Measurements from ENCODE around the gene IL12RB1. TPM values are rescaled to one million over a fixed set of nuclear protein-coding genes. Genes with fewer than 3 reads are reported as not detected.

The IL12RB1 gene
- total RNA-seq, 1 donor from 2014 or later, result not detected

DNA sequence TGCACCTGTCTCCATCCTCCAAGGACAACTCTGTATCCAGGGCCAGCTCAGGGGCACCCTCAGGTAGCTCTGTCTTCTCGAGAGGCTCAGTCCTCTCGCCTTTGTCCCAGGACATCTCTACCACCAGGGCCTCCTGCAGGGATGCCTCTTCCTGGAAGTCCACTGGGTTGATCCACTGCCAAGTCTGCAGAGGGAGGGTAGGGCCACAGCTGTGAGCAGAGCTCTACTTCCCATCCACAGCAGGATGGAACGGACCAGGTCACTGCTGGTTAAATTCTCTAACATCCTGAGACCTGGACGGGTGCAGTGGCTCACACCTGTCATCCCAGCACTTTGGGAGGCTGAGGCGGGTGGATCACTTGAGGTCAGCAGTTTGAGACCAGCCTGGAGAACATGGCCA, 26.8 kb downstream of the IL12RB1 start:
- no peak for TF ChIP-seq CTCF (IDR thresholded peaks at IDR 0.05; ENCODE audit: unreplicated experiment)
- Mint-ChIP-seq H3K27ac (ENCODE audit: unreplicated experiment) (no peak overlapping the region), H3K4me1 (ENCODE audit: unreplicated experiment) (no peaks in the 10 kb centered on the region), H3K27me3 (ENCODE audit: unreplicated experiment) (peaks cover 10% of the 10 kb centered on the region), H3K9me3 (ENCODE audit: unreplicated experiment) (no peaks in the 10 kb centered on the region), H3K36me3 (ENCODE audit: low read depth, unreplicated experiment) (no peaks in the 10 kb centered on the region), H3K4me3 (ENCODE audit: unreplicated experiment) (no peak overlapping the region)
- no peak for DNase-seq (ENCODE audit: low spot score)

- no peak overlapping the region for H3K27ac Mint-ChIP-seq (ENCODE audit: unreplicated experiment)
Measured at GRCh38 chr19:18059297-18059696, 27.4 kb downstream of the IL12RB1 start.

GRCh38 chr19:18058208-18059009, 28.3 kb downstream of the IL12RB1 start:
- H3K27me3 Mint-ChIP-seq (ENCODE audit: unreplicated experiment), result peaks cover 11% of the 10 kb centered on the region
- no peaks in the 10 kb centered on the region for H3K36me3 Mint-ChIP-seq (ENCODE audit: low read depth, unreplicated experiment)
- H3K4me1 Mint-ChIP-seq (ENCODE audit: unreplicated experiment), result no peaks in the 10 kb centered on the region
- peak; percentile 96 for TF ChIP-seq CTCF (IDR thresholded peaks at IDR 0.05; ENCODE audit: unreplicated experiment)
- H3K4me3 Mint-ChIP-seq (ENCODE audit: unreplicated experiment), result no peak overlapping the region
- DNase-seq (ENCODE audit: low spot score), result peak; percentile 85
- H3K27ac Mint-ChIP-seq (ENCODE audit: unreplicated experiment), result no peak overlapping the region
- no peaks in the 10 kb centered on the region for H3K9me3 Mint-ChIP-seq (ENCODE audit: unreplicated experiment)

More at GRCh38 chr19:18059297-18059696, 27.4 kb downstream of the IL12RB1 start:
- Mint-ChIP-seq H3K4me1 (ENCODE audit: unreplicated experiment) (no peaks in the 10 kb centered on the region), H3K9me3 (ENCODE audit: unreplicated experiment) (no peaks in the 10 kb centered on the region), H3K27me3 (ENCODE audit: unreplicated experiment) (peaks cover 10% of the 10 kb centered on the region), H3K4me3 (ENCODE audit: unreplicated experiment) (no peak overlapping the region), H3K36me3 (ENCODE audit: low read depth, unreplicated experiment) (no peaks in the 10 kb centered on the region)
- no peak for DNase-seq (ENCODE audit: low spot score)
- TF ChIP-seq CTCF (IDR thresholded peaks at IDR 0.05; ENCODE audit: unreplicated experiment), result no peak

- no peak overlapping the region for H3K4me3 Mint-ChIP-seq (ENCODE audit: unreplicated experiment)
- H3K27me3 Mint-ChIP-seq (ENCODE audit: unreplicated experiment), result peaks cover 12% of the 10 kb centered on the region
- DNase-seq (ENCODE audit: low spot score), result no peak
- H3K27ac Mint-ChIP-seq (ENCODE audit: unreplicated experiment), result no peak overlapping the region
- H3K4me1 Mint-ChIP-seq (ENCODE audit: unreplicated experiment), result no peaks in the 10 kb centered on the region
- no peaks in the 10 kb centered on the region for H3K9me3 Mint-ChIP-seq (ENCODE audit: unreplicated experiment)
- no peak for TF ChIP-seq CTCF (IDR thresholded peaks at IDR 0.05; ENCODE audit: unreplicated experiment)
- no peaks in the 10 kb centered on the region for H3K36me3 Mint-ChIP-seq (ENCODE audit: low read depth, unreplicated experiment)
Measured at GRCh38 chr19:18057557-18057956, 29.2 kb downstream of the IL12RB1 start.

DNA sequence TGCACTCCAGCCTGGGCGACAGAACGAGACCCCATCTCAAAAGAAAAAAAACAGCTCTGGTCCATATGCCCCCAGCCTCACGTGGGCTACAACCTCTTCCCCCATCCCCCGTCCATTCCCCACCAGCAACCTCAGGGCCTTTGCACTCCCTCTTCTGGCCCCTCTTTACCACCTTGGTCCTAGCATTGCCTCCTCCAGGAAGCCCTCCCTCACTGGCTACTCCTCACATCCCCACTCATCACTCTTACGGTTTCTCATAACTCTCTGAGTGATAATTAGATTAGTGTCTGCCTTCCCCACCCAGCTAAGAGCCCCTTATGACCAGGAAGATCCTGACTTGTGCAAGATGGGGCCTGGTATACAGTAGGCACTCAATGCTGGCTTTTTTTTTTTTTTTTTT, 30.8 kb downstream of the IL12RB1 start:
- Mint-ChIP-seq H3K27me3 (ENCODE audit: unreplicated experiment) (peaks cover 11% of the 10 kb centered on the region), H3K4me3 (ENCODE audit: unreplicated experiment) (no peak overlapping the region), H3K27ac (ENCODE audit: unreplicated experiment) (no peak overlapping the region), H3K9me3 (ENCODE audit: unreplicated experiment) (no peaks in the 10 kb centered on the region), H3K4me1 (ENCODE audit: unreplicated experiment) (no peaks in the 10 kb centered on the region), H3K36me3 (ENCODE audit: low read depth, unreplicated experiment) (no peaks in the 10 kb centered on the region)
- no peak for TF ChIP-seq CTCF (IDR thresholded peaks at IDR 0.05; ENCODE audit: unreplicated experiment)
- DNase-seq (ENCODE audit: low spot score), result no peak
